HEK293 (cell line): ENCODE results near the gene SULT2B1.

ENCODE experiments used
- BCL6B ChIP-seq: fragments of 450-650 bp; formaldehyde crosslinking; IDR thresholded peaks from 2 replicates; pipeline ENCODE4 v1.5.1; 2017; ENCODE audit warnings: missing biosample characterization, missing genetic modification characterization
- EGR2 ChIP-seq: fragments of 450-650 bp; formaldehyde crosslinking; IDR thresholded peaks from 2 replicates; pipeline ENCODE4 v1.5.1; 2016; ENCODE audit warnings: low read depth, missing biosample characterization, missing genetic modification characterization
- KLF10 ChIP-seq: fragments of 450-650 bp; IDR thresholded peaks from 2 replicates; pipeline ENCODE4 v1.5.1; 2018; ENCODE audit warnings: missing biosample characterization, mild to moderate bottlenecking, missing genetic modification characterization
- KLF17 ChIP-seq: fragments of 450-650 bp; formaldehyde crosslinking; IDR thresholded peaks from 2 replicates; pipeline ENCODE4 v1.5.1; 2016; ENCODE audit warnings: missing biosample characterization, missing genetic modification characterization
- YY2 ChIP-seq: fragments of 450-650 bp; formaldehyde crosslinking; IDR thresholded peaks from 2 replicates; pipeline ENCODE4 v1.5.1; 2016; ENCODE audit warnings: missing biosample characterization, missing genetic modification characterization
- ZBTB48 ChIP-seq: fragments of 450-650 bp; formaldehyde crosslinking; IDR thresholded peaks from 2 replicates; pipeline ENCODE4 v1.5.1; 2016; ENCODE audit warnings: missing biosample characterization, missing genetic modification characterization
- ZBTB49 ChIP-seq: fragments of 450-650 bp; formaldehyde crosslinking; IDR thresholded peaks from 2 replicates; pipeline ENCODE4 v1.5.1; 2016; ENCODE audit warnings: missing biosample characterization, missing genetic modification characterization, low read depth
- ZBTB7A ChIP-seq: fragments of 450-650 bp; formaldehyde crosslinking; IDR thresholded peaks from 2 replicates; pipeline ENCODE4 v1.5.1; 2016; ENCODE audit warnings: low read depth, missing biosample characterization, missing genetic modification characterization
- ZNF10 ChIP-seq: fragments of 450-650 bp; formaldehyde crosslinking; IDR thresholded peaks from 2 replicates; pipeline ENCODE4 v1.5.1; 2017; ENCODE audit warnings: missing biosample characterization, missing genetic modification characterization
- ZNF132 ChIP-seq: fragments of 450-650 bp; formaldehyde crosslinking; IDR thresholded peaks from 2 replicates; pipeline ENCODE4 v1.5.1; 2017; ENCODE audit warnings: missing biosample characterization, missing genetic modification characterization, borderline replicate concordance
- ZNF157 ChIP-seq: fragments of 450-650 bp; formaldehyde crosslinking; IDR thresholded peaks from 2 replicates; pipeline ENCODE4 v1.5.1; 2016; ENCODE audit warnings: missing biosample characterization, missing genetic modification characterization
- ZNF19 ChIP-seq: fragments of 450-650 bp; formaldehyde crosslinking; IDR thresholded peaks from 2 replicates; pipeline ENCODE4; 2016; ENCODE audit warnings: missing biosample characterization, missing genetic modification characterization, low read depth
- ZNF341 ChIP-seq: fragments of 450-650 bp; formaldehyde crosslinking; IDR thresholded peaks from 2 replicates; pipeline ENCODE4; 2016; ENCODE audit warnings: low read depth, missing biosample characterization, missing genetic modification characterization
- ZNF366 ChIP-seq: fragments of 450-650 bp; formaldehyde crosslinking; conservative IDR thresholded peaks from 2 replicates; pipeline ENCODE4 v1.5.1; 2016; ENCODE audit warnings: missing biosample characterization, missing genetic modification characterization
- ZNF37A ChIP-seq: fragments of 450-650 bp; IDR thresholded peaks from 2 replicates; pipeline ENCODE4 v1.5.1; 2018; ENCODE audit warnings: missing biosample characterization, missing genetic modification characterization
- ZNF510 ChIP-seq: fragments of 450-650 bp; formaldehyde crosslinking; IDR thresholded peaks from 2 replicates; pipeline ENCODE4 v1.5.1; 2018; ENCODE audit warnings: mild to moderate bottlenecking, missing genetic modification characterization, missing biosample characterization; ENCODE audit not compliant: insufficient replicate concordance
- ZNF514 ChIP-seq: fragments of 450-650 bp; formaldehyde crosslinking; IDR thresholded peaks from 2 replicates; pipeline ENCODE4 v1.5.1; 2016; ENCODE audit warnings: missing biosample characterization, missing genetic modification characterization
- ZNF558 ChIP-seq: fragments of 450-650 bp; formaldehyde crosslinking; IDR thresholded peaks from 2 replicates; pipeline ENCODE4 v1.5.1; 2016; ENCODE audit warnings: missing biosample characterization, missing genetic modification characterization
- ZNF560 ChIP-seq: fragments of 450-650 bp; formaldehyde crosslinking; IDR thresholded peaks from 2 replicates; pipeline ENCODE4 v1.5.1; 2017; ENCODE audit warnings: missing biosample characterization, missing genetic modification characterization, borderline replicate concordance
- ZNF600 ChIP-seq: fragments of 450-650 bp; formaldehyde crosslinking; IDR thresholded peaks from 2 replicates; pipeline ENCODE4 v1.5.1; 2016; ENCODE audit warnings: missing biosample characterization, missing genetic modification characterization
- TF ChIP-seq, protein P1 (sequence below): fragments of 450-650 bp; formaldehyde crosslinking; IDR thresholded peaks from 2 replicates; pipeline ENCODE4 v1.5.1; 2016; ENCODE audit warnings: missing biosample characterization, missing genetic modification characterization
- TF ChIP-seq, protein P2 (sequence below): fragments of 450-650 bp; IDR thresholded peaks from 2 replicates; pipeline ENCODE4 v1.5.1; 2018; ENCODE audit warnings: missing biosample characterization, mild to moderate bottlenecking, missing genetic modification characterization
- TF ChIP-seq, protein P3 (sequence below): fragments of 450-650 bp; formaldehyde crosslinking; conservative IDR thresholded peaks from 2 replicates; pipeline ENCODE4 v1.5.1; 2016; ENCODE audit warnings: low read depth, missing biosample characterization, missing genetic modification characterization

The SULT2B1 gene

GRCh38 chr19:48636859-48637448, 85.0 kb downstream of the SULT2B1 start, which contains the start of gene DBP (continued):
- no peak; the same call in 1 of the 2 replicates for TF ChIP-seq YY2 (tag by site-specific recombination)
- TF ChIP-seq ZNF37A (tag by site-specific recombination) = no peak
- no peak for TF ChIP-seq ZNF132 (tag by site-specific recombination)
- TF ChIP-seq KLF17 (tag by site-specific recombination) = 0 out of 2 replicates have a peak, but pooled peaks have one; percentile 14
- no peak for TF ChIP-seq ZNF560 (tag by site-specific recombination)
- peak; percentile 71; the same call in 1 of the 2 replicates for TF ChIP-seq ZBTB7A (tag by site-specific recombination)
- TF ChIP-seq, protein P1, sequence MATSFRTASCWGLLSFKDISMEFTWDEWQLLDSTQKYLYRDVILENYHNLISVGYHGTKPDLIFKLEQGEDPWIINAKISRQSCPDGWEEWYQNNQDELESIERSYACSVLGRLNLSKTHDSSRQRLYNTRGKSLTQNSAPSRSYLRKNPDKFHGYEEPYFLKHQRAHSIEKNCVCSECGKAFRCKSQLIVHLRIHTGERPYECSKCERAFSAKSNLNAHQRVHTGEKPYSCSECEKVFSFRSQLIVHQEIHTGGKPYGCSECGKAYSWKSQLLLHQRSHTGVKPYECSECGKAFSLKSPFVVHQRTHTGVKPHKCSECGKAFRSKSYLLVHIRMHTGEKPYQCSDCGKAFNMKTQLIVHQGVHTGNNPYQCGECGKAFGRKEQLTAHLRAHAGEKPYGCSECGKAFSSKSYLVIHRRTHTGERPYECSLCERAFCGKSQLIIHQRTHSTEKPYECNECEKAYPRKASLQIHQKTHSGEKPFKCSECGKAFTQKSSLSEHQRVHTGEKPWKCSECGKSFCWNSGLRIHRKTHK (tag by site-specific recombination) = no peak
- TF ChIP-seq, protein P2, sequence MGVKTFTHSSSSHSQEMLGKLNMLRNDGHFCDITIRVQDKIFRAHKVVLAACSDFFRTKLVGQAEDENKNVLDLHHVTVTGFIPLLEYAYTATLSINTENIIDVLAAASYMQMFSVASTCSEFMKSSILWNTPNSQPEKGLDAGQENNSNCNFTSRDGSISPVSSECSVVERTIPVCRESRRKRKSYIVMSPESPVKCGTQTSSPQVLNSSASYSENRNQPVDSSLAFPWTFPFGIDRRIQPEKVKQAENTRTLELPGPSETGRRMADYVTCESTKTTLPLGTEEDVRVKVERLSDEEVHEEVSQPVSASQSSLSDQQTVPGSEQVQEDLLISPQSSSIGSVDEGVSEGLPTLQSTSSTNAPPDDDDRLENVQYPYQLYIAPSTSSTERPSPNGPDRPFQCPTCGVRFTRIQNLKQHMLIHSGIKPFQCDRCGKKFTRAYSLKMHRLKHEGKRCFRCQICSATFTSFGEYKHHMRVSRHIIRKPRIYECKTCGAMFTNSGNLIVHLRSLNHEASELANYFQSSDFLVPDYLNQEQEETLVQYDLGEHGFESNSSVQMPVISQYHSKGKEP (tag by site-specific recombination) = peak; percentile 94
- TF ChIP-seq ZBTB48 (tag by site-specific recombination) = no peak
- peak; percentile 48 for TF ChIP-seq ZNF366 (tag by site-specific recombination)
- TF ChIP-seq, protein P3, sequence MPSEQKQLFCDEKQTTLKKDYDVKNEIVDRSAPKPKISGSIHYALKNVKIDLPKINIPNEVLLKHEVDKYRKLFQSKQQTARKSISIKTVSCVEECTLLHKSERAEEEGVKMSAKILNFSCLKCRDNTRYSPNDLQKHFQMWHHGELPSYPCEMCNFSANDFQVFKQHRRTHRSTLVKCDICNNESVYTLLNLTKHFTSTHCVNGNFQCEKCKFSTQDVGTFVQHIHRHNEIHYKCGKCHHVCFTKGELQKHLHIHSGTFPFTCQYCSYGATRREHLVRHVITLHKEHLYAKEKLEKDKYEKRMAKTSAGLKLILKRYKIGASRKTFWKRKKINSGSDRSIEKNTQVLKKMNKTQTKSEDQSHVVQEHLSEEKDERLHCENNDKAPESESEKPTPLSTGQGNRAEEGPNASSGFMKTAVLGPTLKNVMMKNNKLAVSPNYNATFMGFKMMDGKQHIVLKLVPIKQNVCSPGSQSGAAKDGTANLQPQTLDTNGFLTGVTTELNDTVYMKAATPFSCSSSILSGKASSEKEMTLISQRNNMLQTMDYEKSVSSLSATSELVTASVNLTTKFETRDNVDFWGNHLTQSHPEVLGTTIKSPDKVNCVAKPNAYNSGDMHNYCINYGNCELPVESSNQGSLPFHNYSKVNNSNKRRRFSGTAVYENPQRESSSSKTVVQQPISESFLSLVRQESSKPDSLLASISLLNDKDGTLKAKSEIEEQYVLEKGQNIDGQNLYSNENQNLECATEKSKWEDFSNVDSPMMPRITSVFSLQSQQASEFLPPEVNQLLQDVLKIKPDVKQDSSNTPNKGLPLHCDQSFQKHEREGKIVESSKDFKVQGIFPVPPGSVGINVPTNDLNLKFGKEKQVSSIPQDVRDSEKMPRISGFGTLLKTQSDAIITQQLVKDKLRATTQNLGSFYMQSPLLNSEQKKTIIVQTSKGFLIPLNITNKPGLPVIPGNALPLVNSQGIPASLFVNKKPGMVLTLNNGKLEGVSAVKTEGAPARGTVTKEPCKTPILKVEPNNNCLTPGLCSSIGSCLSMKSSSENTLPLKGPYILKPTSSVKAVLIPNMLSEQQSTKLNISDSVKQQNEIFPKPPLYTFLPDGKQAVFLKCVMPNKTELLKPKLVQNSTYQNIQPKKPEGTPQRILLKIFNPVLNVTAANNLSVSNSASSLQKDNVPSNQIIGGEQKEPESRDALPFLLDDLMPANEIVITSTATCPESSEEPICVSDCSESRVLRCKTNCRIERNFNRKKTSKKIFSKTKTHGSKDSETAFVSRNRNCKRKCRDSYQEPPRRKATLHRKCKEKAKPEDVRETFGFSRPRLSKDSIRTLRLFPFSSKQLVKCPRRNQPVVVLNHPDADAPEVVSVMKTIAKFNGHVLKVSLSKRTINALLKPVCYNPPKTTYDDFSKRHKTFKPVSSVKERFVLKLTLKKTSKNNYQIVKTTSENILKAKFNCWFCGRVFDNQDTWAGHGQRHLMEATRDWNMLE (tag by site-specific recombination) = no peak
- TF ChIP-seq EGR2 = peak; percentile 63; the same call in 1 of the 2 replicates
- TF ChIP-seq ZBTB49 (tag by site-specific recombination) = no peak
- TF ChIP-seq BCL6B = 0 out of 2 replicates have a peak, but pooled peaks have one; percentile 29
- TF ChIP-seq ZNF341 = no peak
- TF ChIP-seq ZNF19 (tag by site-specific recombination) = no peak
- no peak for TF ChIP-seq KLF10 (tag by site-specific recombination)
- TF ChIP-seq ZNF514 = no peak
- TF ChIP-seq ZNF600 = peak; percentile 97
- no peak for TF ChIP-seq ZNF558
- TF ChIP-seq ZNF10 = no peak
- no peak for TF ChIP-seq ZNF510 (tag by site-specific recombination)
- no peak for TF ChIP-seq ZNF157 (tag by site-specific recombination)
